ENCODE measurements around the gene MPV17.
"Not testable (repeated sequence)": the region's sequence is repeated elsewhere in the genome, so short reads cannot be mapped to it uniquely, and the experiment has no call there.

Gene MPV17

GRCh38 chr2:27322766-27323595, at the start of gene MPV17:
Gene MPV17, minus strand, starts transcription at chr2:27323097. Its CDS starts 580 bp downstream, at chr2:27322517.
- DNase-seq, result peak; percentile 89

DNA sequence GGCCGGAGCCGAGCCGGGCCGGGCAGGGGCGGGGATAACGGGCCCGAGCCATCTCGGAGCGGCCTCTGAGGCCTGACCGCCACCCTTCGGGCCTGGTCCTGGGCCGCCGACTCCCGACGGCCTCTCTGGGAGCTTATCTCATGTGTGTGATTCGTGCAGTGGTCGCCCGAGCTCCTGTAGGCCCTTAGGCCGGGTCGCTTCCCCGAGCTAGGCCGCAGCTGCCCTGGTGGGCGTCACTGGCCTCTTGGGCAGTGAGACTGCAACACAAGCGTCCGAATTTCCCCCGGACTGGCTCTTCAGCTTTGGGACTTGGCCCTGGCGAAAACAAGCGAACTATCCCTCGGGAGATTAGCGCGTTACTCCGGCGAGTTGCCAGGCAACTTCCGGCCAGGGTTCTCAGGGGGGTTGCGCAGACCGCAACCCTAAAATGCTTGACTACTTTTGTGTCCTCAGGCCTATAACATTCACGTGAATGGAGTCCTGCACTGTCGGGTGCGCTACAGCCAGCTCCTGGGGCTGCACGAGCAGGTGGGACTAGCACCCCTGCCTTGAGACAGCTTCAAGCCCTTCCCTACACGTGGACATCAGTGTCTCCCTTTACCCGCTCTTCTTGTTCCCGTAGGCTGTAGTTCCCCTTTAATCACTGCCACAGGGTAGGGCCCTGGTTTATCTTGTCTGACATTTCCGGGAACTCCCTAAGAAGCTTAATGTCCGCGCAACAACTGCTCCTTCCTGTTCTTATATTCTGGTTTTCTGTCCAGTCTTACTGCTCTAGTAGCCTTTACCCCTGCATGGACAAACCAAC, 48.1 kb upstream of the MPV17 start:
- peak; percentile 25 for DNase-seq

- DNase-seq, result peak; percentile 98
Measured at GRCh38 chr2:27370026-27370815, 47.3 kb upstream of the MPV17 start, which contains the start of the genes EIF2B4 and SNX17. Gene EIF2B4, minus strand, starts transcription at chr2:27370338. Its CDS starts 24 bp downstream, at chr2:27370314. Gene SNX17, plus strand, starts transcription at chr2:27370616. Its CDS starts 128 bp downstream, at chr2:27370744.

DNA sequence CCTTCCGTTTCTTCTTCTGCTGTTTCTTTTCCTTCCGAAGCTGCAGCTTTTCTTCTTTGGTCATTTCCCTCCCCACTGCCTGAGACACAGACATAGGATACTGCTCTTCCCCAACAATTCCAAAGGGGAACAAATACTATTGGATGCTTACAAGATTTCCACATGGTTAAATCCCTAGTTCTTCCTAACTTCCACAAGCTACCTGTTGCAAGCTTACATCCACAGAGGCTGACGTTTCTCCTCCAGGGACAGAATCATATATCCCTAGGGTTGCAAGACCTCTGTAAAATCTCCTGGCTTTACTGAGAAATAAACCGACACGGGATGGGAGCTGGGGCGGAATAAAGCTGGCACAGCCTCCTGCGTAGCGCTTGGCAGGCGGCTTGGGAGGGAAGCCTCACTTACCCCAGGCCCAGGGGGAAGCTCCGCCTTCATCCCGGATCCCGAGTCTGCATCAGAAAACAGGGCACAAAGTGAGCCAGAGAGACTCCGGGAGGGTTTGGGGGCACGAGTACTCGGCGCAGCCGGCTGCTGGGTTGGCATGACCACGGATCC, 46.7 kb upstream of the MPV17 start:
- peak; percentile 54 for DNase-seq

GRCh38 chr2:27363933-27364332, 41.0 kb upstream of the MPV17 start:
- no peak for DNase-seq

DNA sequence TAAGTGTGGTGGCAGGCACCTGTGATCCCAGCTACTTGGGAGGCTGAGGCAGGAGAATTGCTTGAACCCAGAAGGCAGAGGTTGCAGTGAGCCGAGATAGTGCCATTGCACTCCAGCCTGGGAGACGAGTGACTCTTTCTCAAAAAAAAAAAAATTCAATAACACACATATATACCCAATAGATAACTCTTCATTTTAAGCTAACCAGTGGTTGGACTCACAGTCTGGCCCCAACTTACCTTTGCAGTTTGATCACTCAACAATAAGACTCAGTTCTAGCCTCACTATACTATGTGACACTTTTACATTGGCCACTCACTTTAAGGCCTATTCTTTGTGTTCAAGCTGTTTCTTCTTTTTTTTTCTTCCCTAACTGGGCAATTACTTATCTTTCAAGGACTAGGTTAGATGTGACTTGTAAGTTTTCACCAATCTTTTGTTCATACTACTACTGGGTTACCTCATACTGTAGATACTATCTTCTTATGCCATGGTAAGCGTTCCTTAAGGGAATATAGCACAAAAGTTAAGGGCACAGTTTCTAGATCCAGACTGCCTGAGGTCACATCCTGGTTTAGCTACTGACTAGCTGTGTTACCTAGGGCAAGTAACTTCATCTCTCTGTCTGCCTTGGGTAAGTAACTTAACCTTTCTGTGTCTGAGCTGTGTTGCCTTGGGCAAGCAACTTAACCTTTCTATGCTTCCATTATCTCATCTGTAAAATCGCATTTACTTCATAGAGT, 40.0 kb upstream of the MPV17 start:
- no peak for DNase-seq

- DNase-seq, result peak; percentile 98
Measured at GRCh38 chr2:27356382-27357181, 33.7 kb upstream of the MPV17 start, which contains the start of gene GTF3C2. Gene GTF3C2, minus strand, starts transcription at chr2:27356764. Its CDS starts 13,210 bp downstream, at chr2:27343554.

DNA sequence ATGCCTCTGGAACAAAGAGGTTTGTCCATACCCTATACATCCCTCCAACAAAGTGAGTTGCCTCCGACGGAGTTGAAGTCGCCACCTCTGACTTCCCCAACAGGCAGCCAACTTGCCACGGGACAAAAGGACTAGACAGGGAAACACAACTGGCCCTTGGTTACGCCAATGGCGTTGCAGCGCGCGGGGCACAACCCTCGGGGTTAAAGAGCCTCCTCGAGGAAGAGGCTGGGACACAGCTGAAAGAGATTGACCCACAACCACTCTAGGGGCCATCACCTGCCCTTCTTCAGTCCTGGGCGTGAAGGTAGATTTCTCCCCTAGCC, 33.1 kb upstream of the MPV17 start:
- DNase-seq, result no peak

DNA sequence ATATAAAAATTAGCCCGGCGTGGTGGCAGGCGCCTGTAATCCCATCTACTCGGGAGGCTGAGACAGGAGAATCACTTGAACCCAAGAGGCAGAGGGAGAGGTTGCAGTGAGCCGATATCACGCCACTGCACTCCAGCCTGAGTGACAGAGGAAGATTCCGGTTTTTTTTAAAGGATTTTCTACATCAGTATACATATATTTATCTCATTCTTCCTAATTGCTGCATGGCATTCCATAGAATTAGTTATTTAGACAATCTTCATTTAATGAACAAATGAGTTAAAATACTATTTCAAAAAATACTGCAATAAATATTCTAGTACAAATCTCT, 31.7 kb upstream of the MPV17 start:
- no peak for DNase-seq

DNA sequence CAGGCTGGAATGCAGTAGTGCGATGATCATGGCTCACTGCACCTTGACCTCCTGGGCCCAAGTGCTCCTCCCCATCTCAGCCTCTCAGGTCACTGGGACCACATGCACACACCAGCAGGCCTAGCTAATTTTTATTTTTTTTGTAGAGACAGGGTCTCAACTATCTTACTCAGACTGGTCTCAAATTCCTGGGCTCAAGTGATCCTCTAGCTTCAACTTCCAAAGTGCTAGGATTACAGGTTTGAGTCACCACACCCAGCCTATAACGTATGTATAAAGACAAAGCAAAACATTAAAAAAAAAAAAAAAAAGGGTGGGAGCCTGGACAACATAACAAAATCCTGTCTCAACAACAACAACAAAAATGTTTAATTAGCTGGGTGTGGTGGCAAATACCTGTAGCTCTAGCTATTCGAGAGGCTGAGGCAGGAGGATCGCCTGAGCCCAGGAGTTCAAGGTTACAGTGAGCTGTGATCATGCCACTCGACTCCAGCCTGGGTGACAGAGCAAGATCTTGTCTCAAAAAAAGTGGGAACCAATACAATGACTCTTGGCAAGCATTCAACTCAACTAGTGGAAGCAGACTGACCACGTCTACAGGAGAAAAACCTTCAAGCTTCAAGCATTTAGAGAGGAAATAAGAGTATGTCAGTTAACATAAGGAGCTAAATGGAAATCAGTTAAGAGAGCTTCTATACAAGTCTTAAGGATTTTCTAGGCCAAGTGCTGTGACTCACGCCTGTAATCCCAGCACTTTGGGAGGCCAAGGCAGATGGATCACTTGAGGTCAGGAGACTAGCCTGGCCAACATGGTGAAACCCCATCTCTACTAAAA, 31.1 kb upstream of the MPV17 start:
- DNase-seq, result no peak

- DNase-seq, result not testable (repeated sequence)
Measured at GRCh38 chr2:27353386-27353761, 30.5 kb upstream of the MPV17 start.

GRCh38 chr2:27351802-27352598, 29.1 kb upstream of the MPV17 start:
- DNase-seq, result no peak

- no peak for DNase-seq
Measured at GRCh38 chr2:27350106-27350693, 27.3 kb upstream of the MPV17 start.

DNA sequence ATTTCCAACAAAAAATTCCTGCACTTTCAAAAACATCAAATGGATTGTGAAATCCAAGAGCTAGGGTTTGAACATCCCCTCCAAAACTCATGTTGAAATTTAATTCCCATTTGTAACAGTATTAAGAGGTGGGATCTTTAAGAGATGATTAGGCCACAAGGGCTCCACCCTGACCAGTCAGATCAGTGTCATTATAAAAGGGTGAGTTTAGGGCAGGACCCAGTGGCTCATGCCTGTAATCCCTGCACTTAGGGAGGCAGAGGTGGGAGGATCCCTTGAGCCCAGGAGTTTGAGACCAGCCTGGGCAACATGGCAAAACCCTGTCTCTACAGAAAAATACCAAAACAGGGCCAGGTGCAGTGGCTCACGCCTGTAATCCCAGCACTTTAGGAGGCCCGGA, 24.7 kb upstream of the MPV17 start:
- DNase-seq, result no peak

DNA sequence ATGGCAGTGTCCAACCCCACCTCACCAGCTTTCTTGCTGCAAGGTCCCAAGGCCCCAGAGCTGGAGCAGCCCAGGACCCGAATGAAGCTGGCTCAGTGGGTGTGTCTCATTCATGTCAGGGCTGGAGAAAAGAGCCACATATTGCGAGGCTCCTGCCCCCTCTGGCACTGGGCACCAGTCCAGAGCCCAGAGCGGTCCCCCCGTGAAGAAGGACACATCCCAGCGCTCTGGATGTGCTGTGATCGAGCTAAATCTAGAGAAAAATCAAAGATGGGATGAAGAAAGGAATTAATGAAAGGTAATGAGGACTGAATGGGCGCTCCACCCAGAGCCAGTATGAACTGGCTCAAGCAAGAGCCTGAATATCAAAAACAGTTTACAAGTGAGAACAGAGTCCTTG, 13.3 kb upstream of the MPV17 start:
- DNase-seq, result no peak

GRCh38 chr2:27335311-27335710, 12.4 kb upstream of the MPV17 start:
- no peak for DNase-seq

DNA sequence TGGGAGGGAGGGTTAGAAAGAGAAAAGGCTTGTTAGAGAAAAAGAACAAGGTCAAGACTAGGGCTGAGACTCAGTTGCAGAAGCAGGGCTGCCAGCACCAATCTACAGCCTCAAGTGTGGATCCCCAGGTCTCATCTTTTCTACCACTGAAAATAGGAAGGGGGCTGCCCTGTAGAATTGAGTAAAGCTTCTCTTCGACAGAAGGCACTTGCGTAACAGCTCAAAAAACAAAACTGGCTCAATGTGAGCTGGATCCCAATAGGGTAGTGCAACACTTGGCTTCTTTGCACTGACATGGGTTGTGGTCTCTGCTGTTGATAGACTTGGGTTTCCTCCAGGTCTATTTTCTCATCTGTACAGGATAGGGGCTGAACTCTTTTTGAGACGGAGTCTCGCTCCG, 1.8 kb upstream of the MPV17 start:
- DNase-seq, result no peak

- DNase-seq, result peak; percentile 14
Measured at GRCh38 chr2:27323596-27324285, 844 bp upstream of the MPV17 start.

All from NCI-H2227 treated with DMSO at 0.1 percent for 48 hours (cell line).